OCI-LY3 (cell line): ENCODE measurements around the gene WDR91.
"Not testable (repeated sequence)": the region's sequence is repeated elsewhere in the genome, so short reads cannot be mapped to it uniquely, and the experiment has no call there.

Experiments used
- EZH2phosphoT487 ChIP-seq: fragments of 200-600 bp; shearing (Covaris generic); IDR thresholded peaks from 2 replicates; pipeline ENCODE4 v1.6.1; 2018; ENCODE audit warnings: antibody characterized with exemption, mixed run types, low read depth
- TF ChIP-seq, protein P1 (sequence below): fragments of 200-600, 300-600 bp; sonication (generic); IDR thresholded peaks from 2 replicates; pipeline ENCODE4 v1.5.1; 2014; ENCODE audit warnings: antibody characterized with exemption, low read length, low read depth

DNA sequence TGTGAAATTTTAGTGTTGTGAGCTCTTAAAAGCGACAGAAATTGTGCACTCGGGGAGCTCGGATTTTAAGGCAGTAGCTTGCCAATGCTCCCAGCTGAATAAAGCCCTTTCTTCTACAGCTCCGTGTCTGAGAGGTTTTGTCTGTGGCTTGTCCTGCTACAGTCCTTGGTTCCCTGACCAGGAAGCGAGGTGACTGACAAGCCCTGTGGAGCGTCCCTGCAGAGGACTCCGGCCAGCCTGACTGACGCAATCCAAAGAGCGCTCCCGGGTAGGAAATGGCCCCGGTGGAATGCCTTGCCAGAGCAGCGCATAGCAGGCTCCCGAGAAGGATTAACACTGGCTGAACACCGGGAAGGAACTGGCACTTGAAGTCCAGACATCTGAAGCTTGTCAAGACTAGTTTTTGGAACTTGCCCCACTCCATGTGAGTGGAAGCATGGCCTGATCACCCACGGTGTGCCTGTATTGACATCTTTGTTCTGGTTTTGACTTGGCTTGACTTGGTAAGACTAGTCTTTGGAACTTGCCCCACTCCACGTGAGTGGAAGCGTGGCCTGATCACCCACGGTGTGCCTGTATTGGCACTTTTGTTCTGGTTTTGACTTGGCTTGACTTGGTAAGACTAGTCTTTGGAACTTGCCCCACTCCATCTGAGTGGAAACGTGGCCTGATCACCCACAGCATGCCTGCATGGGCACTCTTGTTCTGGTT lies 39.6 kb downstream of the WDR91 start:
- TF ChIP-seq, protein P1, sequence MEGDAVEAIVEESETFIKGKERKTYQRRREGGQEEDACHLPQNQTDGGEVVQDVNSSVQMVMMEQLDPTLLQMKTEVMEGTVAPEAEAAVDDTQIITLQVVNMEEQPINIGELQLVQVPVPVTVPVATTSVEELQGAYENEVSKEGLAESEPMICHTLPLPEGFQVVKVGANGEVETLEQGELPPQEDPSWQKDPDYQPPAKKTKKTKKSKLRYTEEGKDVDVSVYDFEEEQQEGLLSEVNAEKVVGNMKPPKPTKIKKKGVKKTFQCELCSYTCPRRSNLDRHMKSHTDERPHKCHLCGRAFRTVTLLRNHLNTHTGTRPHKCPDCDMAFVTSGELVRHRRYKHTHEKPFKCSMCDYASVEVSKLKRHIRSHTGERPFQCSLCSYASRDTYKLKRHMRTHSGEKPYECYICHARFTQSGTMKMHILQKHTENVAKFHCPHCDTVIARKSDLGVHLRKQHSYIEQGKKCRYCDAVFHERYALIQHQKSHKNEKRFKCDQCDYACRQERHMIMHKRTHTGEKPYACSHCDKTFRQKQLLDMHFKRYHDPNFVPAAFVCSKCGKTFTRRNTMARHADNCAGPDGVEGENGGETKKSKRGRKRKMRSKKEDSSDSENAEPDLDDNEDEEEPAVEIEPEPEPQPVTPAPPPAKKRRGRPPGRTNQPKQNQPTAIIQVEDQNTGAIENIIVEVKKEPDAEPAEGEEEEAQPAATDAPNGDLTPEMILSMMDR, result not testable (repeated sequence)
- TF ChIP-seq EZH2phosphoT487, result not testable (repeated sequence)
